GM23338 (cell line): ENCODE measurements around the gene BCOR. TPM values are rescaled to one million over a fixed set of nuclear protein-coding genes. Genes with fewer than 3 reads are reported as not detected.

Experiments used
- ATAC-seq: fragments of 200-7000 bp; cut with Tn5 transposase; 3 replicates; pipeline ENCODE4 v1.9.1; 2020
- DNase-seq: peaks from one replicate; pipeline ENCODE4 v3.0.0-alpha.2; 2015; ENCODE audit warnings: low spot score
- H2AFZ ChIP-seq: fragments of 200-600 bp; sonication (generic); 2 replicates; pipeline ENCODE4 v1.8.0; 2016; ENCODE audit warnings: antibody characterized with exemption, mild to moderate bottlenecking, moderate library complexity
- H3F3A ChIP-seq: fragments of 200-600 bp; sonication (generic); replicated peaks from 2 replicates; pipeline ENCODE4 v1.8.0; 2017; ENCODE audit warnings: antibody characterized with exemption, mixed run types, low read depth
- H3K27ac ChIP-seq: fragments of 200-600 bp; sonication (generic); 2 replicates; pipeline ENCODE4 v1.6.1; 2016; ENCODE audit warnings: low read depth
- H3K27me3 ChIP-seq: fragments of 200-600 bp; sonication (generic); 2 replicates; pipeline ENCODE4 v1.8.0; 2016; ENCODE audit warnings: mild to moderate bottlenecking, mixed run types, moderate library complexity; ENCODE audit not compliant: insufficient read depth
- H3K36me3 ChIP-seq: fragments of 200-600 bp; sonication (generic); 2 replicates; pipeline ENCODE4 v1.8.0; 2016; ENCODE audit warnings: mild to moderate bottlenecking; ENCODE audit not compliant: insufficient read depth
- H3K4me1 ChIP-seq: fragments of 200-600 bp; sonication (generic); 2 replicates; pipeline ENCODE4 v1.8.0; 2016; ENCODE audit warnings: mild to moderate bottlenecking, moderate library complexity; ENCODE audit not compliant: insufficient read depth
- H3K4me2 ChIP-seq: fragments of 200-600 bp; sonication (generic); 2 replicates; pipeline ENCODE4 v1.7.1; 2017; ENCODE audit warnings: mixed run types
- H3K4me3 ChIP-seq: fragments of 200-600 bp; sonication (generic); 2 replicates; pipeline ENCODE4 v1.6.1; 2016; ENCODE audit warnings: mixed run types
- H3K79me2 ChIP-seq: fragments of 200-600 bp; sonication (generic); replicated peaks from 2 replicates; pipeline ENCODE4 v1.8.0; 2017; ENCODE audit warnings: mild to moderate bottlenecking; ENCODE audit not compliant: insufficient read depth
- H3K9me2 ChIP-seq: fragments of 200-600 bp; sonication (generic); 2 replicates; pipeline ENCODE4 v1.8.0; 2017; ENCODE audit not compliant: insufficient read depth
- H4K20me1 ChIP-seq: fragments of 200-600 bp; sonication (generic); replicated peaks from 2 replicates; pipeline ENCODE4 v1.8.0; 2017; ENCODE audit warnings: mild to moderate bottlenecking; ENCODE audit not compliant: insufficient read depth
- H3K27ac Mint-ChIP-seq: 2 replicates; pipeline ENCODE4 v1.8.0; 2020; ENCODE audit warnings: inconsistent platforms, mild to moderate bottlenecking, moderate library complexity, mixed read lengths
- H3K27me3 Mint-ChIP-seq: 3 replicates; pipeline ENCODE4 v1.8.0; 2022; ENCODE audit warnings: low read depth, mild to moderate bottlenecking, moderate library complexity, mixed read lengths, inconsistent platforms; ENCODE audit not compliant: insufficient read depth, poor library complexity
- H3K36me3 Mint-ChIP-seq: 3 replicates; pipeline ENCODE4 v1.8.0; 2021; ENCODE audit warnings: low read depth, mild to moderate bottlenecking, inconsistent platforms, moderate library complexity, mixed read lengths
- H3K4me1 Mint-ChIP-seq: 3 replicates; pipeline ENCODE4 v1.8.0; 2020; ENCODE audit warnings: mild to moderate bottlenecking, inconsistent platforms, mixed read lengths
- H3K4me3 Mint-ChIP-seq: 3 replicates; pipeline ENCODE4 v1.8.0; 2021; ENCODE audit warnings: moderate library complexity, mild to moderate bottlenecking, inconsistent platforms, mixed read lengths
- H3K9me3 Mint-ChIP-seq: 3 replicates; pipeline ENCODE4 v1.8.0; 2020; ENCODE audit warnings: moderate library complexity, mild to moderate bottlenecking, inconsistent platforms, mixed read lengths
- CREB1 ChIP-seq: fragments of 250-450 bp; sonication (Bioruptor Pico); IDR thresholded peaks from 2 replicates; pipeline ENCODE4 v1.5.0; 2020; ENCODE audit warnings: low read depth, mild to moderate bottlenecking, moderate library complexity
- EZH2phosphoT487 ChIP-seq: fragments of 200-600 bp; sonication (generic); IDR thresholded peaks from one replicate; pipeline ENCODE4 v1.8.1; 2018; ENCODE audit warnings: antibody characterized with exemption; ENCODE audit not compliant: unreplicated experiment
- JUNB ChIP-seq: IDR thresholded peaks from one replicate; pipeline ENCODE4 v1.6.1; 2016; ENCODE audit warnings: antibody characterized with exemption; ENCODE audit not compliant: unreplicated experiment
- POLR2AphosphoS5 ChIP-seq: IDR thresholded peaks from 2 replicates; pipeline ENCODE4 v1.6.1; 2016; ENCODE audit warnings: antibody characterized with exemption, low read depth
- STAT1 ChIP-seq: IDR thresholded peaks from one replicate; pipeline ENCODE4 v1.6.1; 2016; ENCODE audit warnings: antibody characterized with exemption; ENCODE audit not compliant: unreplicated experiment
- ZNF114 ChIP-seq: fragments of 250-450 bp; sonication (Bioruptor Pico); IDR thresholded peaks from 2 replicates; pipeline ENCODE4 v1.5.0; 2020; ENCODE audit warnings: mild to moderate bottlenecking, moderate library complexity
- ZNF331 ChIP-seq: fragments of 250-450 bp; sonication (Bioruptor Pico); IDR thresholded peaks from 2 replicates; pipeline ENCODE4 v1.5.0; 2020; ENCODE audit warnings: low read depth, mild to moderate bottlenecking, moderate library complexity
- polyA plus RNA-seq: library from polyadenylated mRNA; unstranded; fragments of >200 nt; fragmentation: Nextera tagmentation; extraction: Ambion mirVana; gene quantifications from 2 replicates; pipeline ENCODE4 v1.2.1, GENCODE V29; 2016
- total RNA-seq: library from RNA; depleted of rRNA; stranded (reverse); fragments of >200 nt; shearing (Covaris generic); gene quantifications from 2 replicates; pipeline ENCODE4 v1.2.3, GENCODE V29; 2014
- TF ChIP-seq, protein P1 (sequence below), 2 experiments: fragments of 200-600 bp in 1 of 2; sonication (generic) in 1 of 2; conservative IDR thresholded peaks; 2 replicates each; pipeline versions ENCODE4 v1.5.1 to v1.6.1; 2016 to 2017; ENCODE audit warnings: antibody characterized with exemption in 2 of 2, low read depth in 2 of 2, mild to moderate bottlenecking in 2 of 2, moderate library complexity in 1 of 2
- TF ChIP-seq, protein P2 (sequence below): IDR thresholded peaks from one replicate; pipeline ENCODE4 v1.6.1; 2018; ENCODE audit warnings: antibody characterized with exemption; ENCODE audit not compliant: unreplicated experiment
- TF ChIP-seq, protein P3 (sequence below): IDR thresholded peaks from 2 replicates; pipeline ENCODE4 v1.6.1; 2016; ENCODE audit warnings: antibody characterized with exemption

BCOR gene
- total and polyA plus RNA-seq, 2 experiments from 2014 or later, result 25.5 to 60.8 TPM

DNA sequence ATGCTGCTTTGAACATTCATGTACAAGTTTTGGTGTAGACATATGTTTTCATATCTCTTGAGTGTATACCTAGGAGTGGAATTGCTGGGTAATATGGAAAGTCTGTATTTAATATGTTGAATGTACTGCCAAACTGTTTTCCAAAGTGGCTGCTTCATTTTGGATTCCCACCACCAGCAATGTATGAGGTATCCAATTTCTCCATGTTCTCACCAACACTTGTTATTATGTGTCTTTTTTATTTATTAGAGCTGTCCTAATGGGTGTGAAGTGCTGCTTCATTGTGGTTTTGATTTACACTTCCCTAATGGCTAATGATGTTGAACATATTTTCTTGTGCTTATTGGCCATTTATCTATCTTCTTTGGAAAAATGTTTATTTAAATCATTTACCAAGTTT lies 60.4 kb downstream of the BCOR start (continued):
- TF ChIP-seq, protein P1, sequence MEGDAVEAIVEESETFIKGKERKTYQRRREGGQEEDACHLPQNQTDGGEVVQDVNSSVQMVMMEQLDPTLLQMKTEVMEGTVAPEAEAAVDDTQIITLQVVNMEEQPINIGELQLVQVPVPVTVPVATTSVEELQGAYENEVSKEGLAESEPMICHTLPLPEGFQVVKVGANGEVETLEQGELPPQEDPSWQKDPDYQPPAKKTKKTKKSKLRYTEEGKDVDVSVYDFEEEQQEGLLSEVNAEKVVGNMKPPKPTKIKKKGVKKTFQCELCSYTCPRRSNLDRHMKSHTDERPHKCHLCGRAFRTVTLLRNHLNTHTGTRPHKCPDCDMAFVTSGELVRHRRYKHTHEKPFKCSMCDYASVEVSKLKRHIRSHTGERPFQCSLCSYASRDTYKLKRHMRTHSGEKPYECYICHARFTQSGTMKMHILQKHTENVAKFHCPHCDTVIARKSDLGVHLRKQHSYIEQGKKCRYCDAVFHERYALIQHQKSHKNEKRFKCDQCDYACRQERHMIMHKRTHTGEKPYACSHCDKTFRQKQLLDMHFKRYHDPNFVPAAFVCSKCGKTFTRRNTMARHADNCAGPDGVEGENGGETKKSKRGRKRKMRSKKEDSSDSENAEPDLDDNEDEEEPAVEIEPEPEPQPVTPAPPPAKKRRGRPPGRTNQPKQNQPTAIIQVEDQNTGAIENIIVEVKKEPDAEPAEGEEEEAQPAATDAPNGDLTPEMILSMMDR (conservative IDR thresholded peaks at IDR 0.05; ENCODE audit: low read depth in 2 of 2), result no peak
- TF ChIP-seq ZNF114 (CRISPR knock-in tag), result no peak
- no peak for TF ChIP-seq CREB1 (CRISPR knock-in tag)
- no peak for TF ChIP-seq POLR2AphosphoS5
- TF ChIP-seq JUNB, result no peak
- TF ChIP-seq, protein P2, sequence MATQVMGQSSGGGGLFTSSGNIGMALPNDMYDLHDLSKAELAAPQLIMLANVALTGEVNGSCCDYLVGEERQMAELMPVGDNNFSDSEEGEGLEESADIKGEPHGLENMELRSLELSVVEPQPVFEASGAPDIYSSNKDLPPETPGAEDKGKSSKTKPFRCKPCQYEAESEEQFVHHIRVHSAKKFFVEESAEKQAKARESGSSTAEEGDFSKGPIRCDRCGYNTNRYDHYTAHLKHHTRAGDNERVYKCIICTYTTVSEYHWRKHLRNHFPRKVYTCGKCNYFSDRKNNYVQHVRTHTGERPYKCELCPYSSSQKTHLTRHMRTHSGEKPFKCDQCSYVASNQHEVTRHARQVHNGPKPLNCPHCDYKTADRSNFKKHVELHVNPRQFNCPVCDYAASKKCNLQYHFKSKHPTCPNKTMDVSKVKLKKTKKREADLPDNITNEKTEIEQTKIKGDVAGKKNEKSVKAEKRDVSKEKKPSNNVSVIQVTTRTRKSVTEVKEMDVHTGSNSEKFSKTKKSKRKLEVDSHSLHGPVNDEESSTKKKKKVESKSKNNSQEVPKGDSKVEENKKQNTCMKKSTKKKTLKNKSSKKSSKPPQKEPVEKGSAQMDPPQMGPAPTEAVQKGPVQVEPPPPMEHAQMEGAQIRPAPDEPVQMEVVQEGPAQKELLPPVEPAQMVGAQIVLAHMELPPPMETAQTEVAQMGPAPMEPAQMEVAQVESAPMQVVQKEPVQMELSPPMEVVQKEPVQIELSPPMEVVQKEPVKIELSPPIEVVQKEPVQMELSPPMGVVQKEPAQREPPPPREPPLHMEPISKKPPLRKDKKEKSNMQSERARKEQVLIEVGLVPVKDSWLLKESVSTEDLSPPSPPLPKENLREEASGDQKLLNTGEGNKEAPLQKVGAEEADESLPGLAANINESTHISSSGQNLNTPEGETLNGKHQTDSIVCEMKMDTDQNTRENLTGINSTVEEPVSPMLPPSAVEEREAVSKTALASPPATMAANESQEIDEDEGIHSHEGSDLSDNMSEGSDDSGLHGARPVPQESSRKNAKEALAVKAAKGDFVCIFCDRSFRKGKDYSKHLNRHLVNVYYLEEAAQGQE, result no peak

DNA sequence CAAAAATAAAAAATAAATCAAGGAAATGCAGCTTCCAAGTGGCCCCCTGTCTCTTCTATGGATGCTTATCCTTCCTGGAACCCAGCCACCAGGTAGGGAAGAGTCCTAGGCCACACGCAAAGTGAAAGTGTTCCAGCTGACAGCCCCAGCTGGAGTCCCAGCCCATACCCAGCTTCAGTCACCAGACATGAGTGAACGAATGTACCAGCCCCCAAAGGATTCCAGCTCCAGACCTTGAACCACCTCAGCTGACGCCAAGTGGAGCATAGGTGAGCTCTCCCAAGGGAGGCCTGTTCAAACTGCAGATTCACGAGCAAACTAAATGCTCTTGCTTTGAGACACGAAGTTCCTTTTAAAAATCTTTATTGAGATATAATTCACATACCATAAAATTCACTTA lies 62.0 kb downstream of the BCOR start:
- DNase-seq, result no peak
- Histone ChIP-seq H3K79me2 (no peaks in the 10 kb centered on the region), H3K27ac (no peak overlapping the region), H3K4me2 (no peak overlapping the region), H3K36me3 (no peaks in the 10 kb centered on the region), H3K4me1 (no peaks in the 10 kb centered on the region), H3K4me3 (no peak overlapping the region), H3F3A (no peaks in the 10 kb centered on the region), H3K27me3 (no peaks in the 10 kb centered on the region), H3K9me2 (no peaks in the 10 kb centered on the region), H4K20me1 (no peaks in the 10 kb centered on the region), H2AFZ (no peak overlapping the region)
- Mint-ChIP-seq H3K27me3 (peaks cover 6% of the 10 kb centered on the region), H3K4me3 (no peak overlapping the region), H3K9me3 (no peaks in the 10 kb centered on the region), H3K27ac (no peak overlapping the region), H3K4me1 (peaks cover 4% of the 10 kb centered on the region; the same call in 1 of the 3 replicates), H3K36me3 (no peaks in the 10 kb centered on the region)
- no peak for ATAC-seq
- TF ChIP-seq ZNF331 (CRISPR knock-in tag) (no peak), JUNB (no peak), STAT1 (no peak), EZH2phosphoT487 (no peak), ZNF114 (CRISPR knock-in tag) (no peak), CREB1 (CRISPR knock-in tag) (no peak)
- TF ChIP-seq, protein P3, sequence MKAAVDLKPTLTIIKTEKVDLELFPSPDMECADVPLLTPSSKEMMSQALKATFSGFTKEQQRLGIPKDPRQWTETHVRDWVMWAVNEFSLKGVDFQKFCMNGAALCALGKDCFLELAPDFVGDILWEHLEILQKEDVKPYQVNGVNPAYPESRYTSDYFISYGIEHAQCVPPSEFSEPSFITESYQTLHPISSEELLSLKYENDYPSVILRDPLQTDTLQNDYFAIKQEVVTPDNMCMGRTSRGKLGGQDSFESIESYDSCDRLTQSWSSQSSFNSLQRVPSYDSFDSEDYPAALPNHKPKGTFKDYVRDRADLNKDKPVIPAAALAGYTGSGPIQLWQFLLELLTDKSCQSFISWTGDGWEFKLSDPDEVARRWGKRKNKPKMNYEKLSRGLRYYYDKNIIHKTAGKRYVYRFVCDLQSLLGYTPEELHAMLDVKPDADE, result no peak
